ENCODE measurements around the gene NOS1AP. TPM values are rescaled to one million over a fixed set of nuclear protein-coding genes. Genes with fewer than 3 reads are reported as not detected.

Gene NOS1AP
- total RNA-seq, 1 donor = 0.18 TPM

- TF ChIP-seq CTCF (IDR thresholded peaks at IDR 0.05; ENCODE audit: insufficient read depth, low read length) = no peak
- DNase-seq (ENCODE audit: low read depth) = no peak
- H3K4me3 ChIP-seq (ENCODE audit: low read depth, low read length) = no peak overlapping the region
These were observed 44.0 kb upstream of the NOS1AP start for GRCh38 chr1:162025541-162025940.

- no peak for TF ChIP-seq CTCF (IDR thresholded peaks at IDR 0.05; ENCODE audit: insufficient read depth, low read length)
- DNase-seq (ENCODE audit: low read depth) = peak; percentile 16
These were observed 42.6 kb upstream of the NOS1AP start for GRCh38 chr1:162026881-162027280.

GRCh38 chr1:162028726-162029125 lies 40.8 kb upstream of the NOS1AP start:
- no peak for DNase-seq (ENCODE audit: low read depth)
- no peak overlapping the region for H3K4me3 ChIP-seq (ENCODE audit: low read depth, low read length)
- TF ChIP-seq CTCF (IDR thresholded peaks at IDR 0.05; ENCODE audit: insufficient read depth, low read length) = no peak

More at GRCh38 chr1:162026881-162027280, 42.6 kb upstream of the NOS1AP start:
- H3K4me3 ChIP-seq (ENCODE audit: low read depth, low read length) = no peak overlapping the region

GRCh38 chr1:162029157-162029556 lies 40.3 kb upstream of the NOS1AP start:
- no peak overlapping the region for H3K4me3 ChIP-seq (ENCODE audit: low read depth, low read length)
- DNase-seq (ENCODE audit: low read depth) = no peak
- no peak for TF ChIP-seq CTCF (IDR thresholded peaks at IDR 0.05; ENCODE audit: insufficient read depth, low read length)

GRCh38 chr1:162030759-162031280 lies 38.7 kb upstream of the NOS1AP start:
- DNase-seq (ENCODE audit: low read depth) = no peak
- no peak for TF ChIP-seq CTCF (IDR thresholded peaks at IDR 0.05; ENCODE audit: insufficient read depth, low read length)
- no peak overlapping the region for H3K4me3 ChIP-seq (ENCODE audit: low read depth, low read length)

- no peak overlapping the region for H3K4me3 ChIP-seq (ENCODE audit: low read depth, low read length)
- no peak for TF ChIP-seq CTCF (IDR thresholded peaks at IDR 0.05; ENCODE audit: insufficient read depth, low read length)
- DNase-seq (ENCODE audit: low read depth) = peak; percentile 18
These were observed 36.1 kb upstream of the NOS1AP start for GRCh38 chr1:162033428-162033827.

- TF ChIP-seq CTCF (IDR thresholded peaks at IDR 0.05; ENCODE audit: insufficient read depth, low read length) = no peak
- no peak overlapping the region for H3K4me3 ChIP-seq (ENCODE audit: low read depth, low read length)
- DNase-seq (ENCODE audit: low read depth) = peak; percentile 14
These were observed 34.2 kb upstream of the NOS1AP start for GRCh38 chr1:162035241-162035640.

Measured in fibroblast of the aortic adventitia (primary cell).